H9 (cell line): ENCODE data around the gene ZBED1. TPM values are rescaled to one million over a fixed set of nuclear protein-coding genes. Genes with fewer than 3 reads are reported as not detected.

ENCODE experiments used
- DNase-seq: peaks from one replicate; pipeline ENCODE4 v3.0.0-alpha.2; 2017
- H2AFZ ChIP-seq: one replicate; pipeline ENCODE4 v1.6.1; 2013; ENCODE audit warnings: mild to moderate bottlenecking, low read length, control low read depth, moderate library complexity
- H2AK5ac ChIP-seq: 2 replicates; pipeline ENCODE4 v1.6.1; 2013; ENCODE audit warnings: low read length, control low read depth, mixed read lengths; ENCODE audit not compliant: insufficient read length
- H2BK120ac ChIP-seq: one replicate; pipeline ENCODE4 v1.6.1; 2013; ENCODE audit warnings: low read depth, mild to moderate bottlenecking, low read length, control low read depth, inconsistent platforms; ENCODE audit not compliant: poor library complexity, severe bottlenecking
- H2BK12ac ChIP-seq: 2 replicates; pipeline ENCODE4 v1.6.1; 2013; ENCODE audit warnings: low read length, control low read depth, mixed read lengths, low read depth; ENCODE audit not compliant: insufficient read length
- H2BK15ac ChIP-seq: 2 replicates; pipeline ENCODE4 v1.6.1; 2013; ENCODE audit warnings: low read depth, low read length, control low read depth
- H2BK20ac ChIP-seq: one replicate; pipeline ENCODE4 v1.6.1; 2013; ENCODE audit warnings: low read depth, mild to moderate bottlenecking, low read length, control low read depth, inconsistent platforms; ENCODE audit not compliant: poor library complexity, severe bottlenecking
- H2BK5ac ChIP-seq: 2 replicates; pipeline ENCODE4 v1.6.1; 2013; ENCODE audit warnings: low read length, control low read depth, mixed read lengths; ENCODE audit not compliant: insufficient read length
- H3K14ac ChIP-seq: 2 replicates; pipeline ENCODE4 v1.6.1; 2013; ENCODE audit warnings: low read length, control low read depth; ENCODE audit not compliant: insufficient read depth
- H3K18ac ChIP-seq: 2 replicates; pipeline ENCODE4 v1.6.1; 2013; ENCODE audit warnings: low read depth, mild to moderate bottlenecking, mixed read lengths, low read length, control low read depth; ENCODE audit not compliant: insufficient read length
- H3K23ac ChIP-seq: 2 replicates; pipeline ENCODE4 v1.6.1; 2013; ENCODE audit warnings: low read length, control low read depth, mixed read lengths, low read depth; ENCODE audit not compliant: insufficient read length
- H3K23me2 ChIP-seq: 2 replicates; pipeline ENCODE4 v1.6.1; 2013; ENCODE audit warnings: low read depth, mild to moderate bottlenecking, mixed read lengths, low read length, control low read depth; ENCODE audit not compliant: insufficient read length, poor library complexity, severe bottlenecking
- H3K27ac ChIP-seq: 2 replicates; pipeline ENCODE4 v1.5.1; 2013; ENCODE audit warnings: low read length, control low read depth, mixed read lengths, low read depth; ENCODE audit not compliant: insufficient read length
- H3K27me3 ChIP-seq: 2 replicates; pipeline ENCODE4 v1.6.1; 2013; ENCODE audit warnings: low read length, control low read depth, inconsistent platforms; ENCODE audit not compliant: insufficient read depth
- H3K4ac ChIP-seq: 2 replicates; pipeline ENCODE4 v1.6.1; 2013; ENCODE audit warnings: low read depth, mild to moderate bottlenecking, control low read depth, inconsistent platforms, low read length, moderate library complexity
- H3K4me1 ChIP-seq: 2 replicates; pipeline ENCODE4 v1.6.1; 2013; ENCODE audit warnings: low read length, control low read depth, inconsistent platforms; ENCODE audit not compliant: insufficient read depth
- H3K4me2 ChIP-seq: 2 replicates; pipeline ENCODE4 v1.6.1; 2013; ENCODE audit warnings: low read length, control low read depth, mixed read lengths; ENCODE audit not compliant: insufficient read length, insufficient read depth
- H3K56ac ChIP-seq: 2 replicates; pipeline ENCODE4 v1.6.1; 2013; ENCODE audit warnings: low read depth, mild to moderate bottlenecking, mixed read lengths, low read length, control low read depth; ENCODE audit not compliant: insufficient read length
- H3K79me1 ChIP-seq: 2 replicates; pipeline ENCODE4 v1.6.1; 2013; ENCODE audit warnings: low read depth, mild to moderate bottlenecking, moderate library complexity, low read length, control low read depth, inconsistent platforms; ENCODE audit not compliant: insufficient read depth, poor library complexity, severe bottlenecking
- H3K79me2 ChIP-seq: 2 replicates; pipeline ENCODE4 v1.6.1; 2013; ENCODE audit warnings: low read length, control low read depth, inconsistent platforms; ENCODE audit not compliant: insufficient read depth
- H3K9ac ChIP-seq: 2 replicates; pipeline ENCODE4 v1.6.1; 2013; ENCODE audit warnings: low read length, control low read depth, mixed read lengths; ENCODE audit not compliant: insufficient read length; ENCODE audit errors: extremely low read depth
- H3K9me3 ChIP-seq: one replicate; pipeline ENCODE4 v1.6.1; 2013; ENCODE audit warnings: low read depth, low read length, inconsistent platforms; ENCODE audit not compliant: control insufficient read depth
- H3T11ph ChIP-seq: one replicate; pipeline ENCODE4 v1.6.1; 2013; ENCODE audit warnings: mild to moderate bottlenecking, low read length, control low read depth, inconsistent platforms
- H4K20me1 ChIP-seq: one replicate; pipeline ENCODE4 v1.6.1; 2013; ENCODE audit not compliant: control insufficient read depth, insufficient read length, insufficient read depth
- H4K5ac ChIP-seq: 2 replicates; pipeline ENCODE4 v1.6.1; 2013; ENCODE audit warnings: low read depth, mild to moderate bottlenecking, mixed read lengths, low read length, control low read depth; ENCODE audit not compliant: insufficient read length
- H4K8ac ChIP-seq: replicated peaks from 2 replicates; pipeline ENCODE4 v1.6.1; 2013; ENCODE audit warnings: low read length, control low read depth, mixed read lengths, low read depth; ENCODE audit not compliant: insufficient read length
- H4K91ac ChIP-seq: 2 replicates; pipeline ENCODE4 v1.6.1; 2013; ENCODE audit warnings: low read depth, mild to moderate bottlenecking, moderate library complexity, mixed read lengths, low read length, control low read depth; ENCODE audit not compliant: insufficient read length
- H3K27ac Mint-ChIP-seq, 3 experiments: 2 replicates in 2 of 3; 3 replicates in 1 of 3; pipeline ENCODE4 v1.8.0; 2020 to 2021; ENCODE audit warnings: mixed read lengths in 3 of 3, mild to moderate bottlenecking in 1 of 3, moderate library complexity in 1 of 3
- H3K27me3 Mint-ChIP-seq: 2 replicates; pipeline ENCODE4 v1.8.0; 2021; ENCODE audit warnings: low read depth, mild to moderate bottlenecking, moderate library complexity, mixed read lengths
- H3K36me3 Mint-ChIP-seq, 3 experiments: 2 replicates in 2 of 3; 3 replicates in 1 of 3; pipeline ENCODE4 v1.8.0; 2020 to 2021; ENCODE audit warnings: low read depth in 3 of 3, mixed read lengths in 3 of 3; ENCODE audit not compliant: insufficient read depth in 1 of 3
- H3K4me1 Mint-ChIP-seq, 2 experiments: 2 replicates each; pipeline ENCODE4 v1.8.0; 2020; ENCODE audit warnings: mixed read lengths in 2 of 2
- H3K4me3 Mint-ChIP-seq, 2 experiments: 2 replicates in 1 of 2; 3 replicates in 1 of 2; pipeline ENCODE4 v1.8.0; 2020 to 2021; ENCODE audit warnings: mild to moderate bottlenecking in 2 of 2, mixed read lengths in 2 of 2, moderate library complexity in 1 of 2
- H3K9me3 Mint-ChIP-seq, 2 experiments: 2 replicates in 1 of 2; 3 replicates in 1 of 2; pipeline ENCODE4 v1.8.0; 2020; ENCODE audit warnings: mild to moderate bottlenecking in 2 of 2, mixed read lengths in 2 of 2, moderate library complexity in 1 of 2
- CTCF ChIP-seq: fragments of 200-600 bp; sonication (generic); conservative IDR thresholded peaks from 3 replicates; pipeline ENCODE4 v1.8.0; 2021; ENCODE audit warnings: antibody characterized with exemption, mild to moderate bottlenecking
- WGBS: extraction: QIAGEN DNeasy Blood & Tissue Kit; methylation state at CpG from one replicate; pipeline ENCODE4 v1.1.7; 2013; ENCODE audit warnings: missing lambda C conversion rate, low lambda C conversion rate, mixed read lengths; ENCODE audit not compliant: insufficient read length; ENCODE audit errors: extremely low coverage; 5-methylcytosine and 5-hydroxymethylcytosine counted together
- total RNA-seq: library from RNA; stranded (reverse); gene quantifications from 2 replicates; pipeline ENCODE4 v1.2.1, GENCODE V29; 2021

Gene ZBED1
- total RNA-seq, 1 experiment from 2014 or later, result 61.1 TPM

DNA sequence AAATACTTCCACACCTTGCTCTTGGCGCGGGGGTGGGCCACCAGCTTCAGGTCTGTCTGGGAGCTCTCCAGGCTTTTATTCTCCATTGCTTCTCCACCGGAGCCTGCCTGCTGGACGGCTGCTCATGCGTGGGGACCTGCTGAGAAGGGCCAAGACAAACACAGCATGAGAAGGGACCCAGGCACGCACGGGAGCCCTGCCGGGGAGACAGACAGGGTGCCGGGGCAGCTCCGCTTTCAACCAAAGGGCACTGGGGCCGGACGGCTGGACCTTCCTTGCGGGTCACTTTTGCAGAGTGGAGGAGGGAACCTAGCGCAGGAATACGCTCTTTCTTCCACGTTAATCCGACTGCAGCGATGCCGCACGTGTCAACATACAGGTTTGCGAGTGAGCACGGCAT is 10.1 kb downstream of the ZBED1 start:
- H3K4ac ChIP-seq, result no peak overlapping the region
- peaks cover 3% of the 10 kb centered on the region for H3K23me2 ChIP-seq
- no peak overlapping the region for H2BK12ac ChIP-seq
- Mint-ChIP-seq H3K27me3 (no peaks in the 10 kb centered on the region), H3K27ac (no peak overlapping the region), H3K4me3 (0 out of 5 replicates have a peak overlapping the region, but pooled peaks of 1 of the 2 experiments have one; percentile 29), H3K9me3 (no peaks in the 10 kb centered on the region), H3K4me1 (peaks cover 32 to 35% of the 10 kb centered on the region in 2 experiments), H3K36me3 (peaks cover 42 to 65% (median 62%) of the 10 kb centered on the region in 3 experiments; a peak in 6 of 7 replicates)
- H2BK15ac ChIP-seq, result no peak overlapping the region
- no peak overlapping the region for H3T11ph ChIP-seq
- no peak for DNase-seq
- no peak overlapping the region for H2AFZ ChIP-seq
- H2BK120ac ChIP-seq, result no peak overlapping the region
- H3K18ac ChIP-seq, result no peak overlapping the region
- H2BK20ac ChIP-seq, result no peak overlapping the region
- H3K79me1 ChIP-seq, result peaks cover 6% of the 10 kb centered on the region
- no peak overlapping the region for H3K14ac ChIP-seq
- no CpG with 5 or more reads among the region's 22 CpGs for WGBS
- H2AK5ac ChIP-seq, result no peak overlapping the region
- no peak overlapping the region for H4K91ac ChIP-seq
- H3K4me2 ChIP-seq, result no peak overlapping the region
- H3K27me3 ChIP-seq, result no peaks in the 10 kb centered on the region
- H4K8ac ChIP-seq, result no peak overlapping the region
- peaks cover 9% of the 10 kb centered on the region; the same call in 1 of the 2 replicates for H3K79me2 ChIP-seq
- no peak overlapping the region for H4K5ac ChIP-seq
- H4K20me1 ChIP-seq, result no peaks in the 10 kb centered on the region
- no peaks in the 10 kb centered on the region for H3K9me3 ChIP-seq
- no peaks in the 10 kb centered on the region; the same call in 1 of the 2 replicates for H3K4me1 ChIP-seq
- no peak overlapping the region for H3K23ac ChIP-seq
- no peak overlapping the region for H2BK5ac ChIP-seq
- no peak for TF ChIP-seq CTCF
- H3K56ac ChIP-seq, result no peak overlapping the region
- no peak overlapping the region for H3K27ac ChIP-seq
- H3K9ac ChIP-seq, result no peak overlapping the region
